Upper lobe of left lung (tissue), 6 donors: ENCODE results near the gene STXBP5L. TPM values are rescaled to one million over a fixed set of nuclear protein-coding genes. Genes with fewer than 3 reads are reported as not detected.
"Not testable (repeated sequence)": the region's sequence is repeated elsewhere in the genome, so short reads cannot be mapped to it uniquely, and the experiment has no call there.

ENCODE experiments used
- ATAC-seq, 2 donors: fragments of 200-7000 bp; cut with Tn5 transposase; one replicate each; pipeline ENCODE4 v1.9.1; 2022; ENCODE audit warnings: mild to moderate bottlenecking in 2 of 2, moderate library complexity in 2 of 2; ENCODE audit not compliant: low FRiP score in 2 of 2
- DNase-seq, 2 donors: peaks; one replicate each; pipeline ENCODE4 v3.0.0-alpha.2; 2019 to 2020
- H3K27ac ChIP-seq, 4 donors: fragments of 200-600 bp; sonication (generic); one replicate each; pipeline ENCODE4 v1.5.1; 2016 to 2019
- H3K27me3 ChIP-seq, 4 donors: fragments of 200-600 bp; sonication (generic); one replicate each; pipeline ENCODE4 v1.5.1; 2017 to 2019
- H3K36me3 ChIP-seq, 4 donors: fragments of 200-600 bp; sonication (generic); one replicate each; pipeline ENCODE4 v1.5.1; 2016 to 2019
- H3K4me1 ChIP-seq, 4 donors: fragments of 200-600 bp; sonication (generic); one replicate each; pipeline ENCODE4 v1.5.1; 2018 to 2019
- H3K4me3 ChIP-seq, 4 donors: fragments of 200-600 bp; sonication (generic); one replicate each; pipeline ENCODE4 v1.5.1; 2017 to 2019; ENCODE audit warnings: mild to moderate bottlenecking in 2 of 4, moderate library complexity in 1 of 4
- H3K9me3 ChIP-seq, 4 donors: fragments of 200-600 bp; sonication (generic); one replicate each; pipeline ENCODE4 v1.5.1; 2018 to 2019
- EP300 ChIP-seq, 4 donors: sonication (generic); formaldehyde crosslinking; IDR thresholded peaks; one replicate each; pipeline ENCODE4 v1.5.1; 2017; ENCODE audit warnings: antibody characterized with exemption in 4 of 4, control low read depth in 2 of 4
- POLR2A ChIP-seq, 4 donors: fragments of 450-650 bp; IDR thresholded peaks; one replicate each; pipeline ENCODE4 v1.5.1; 2016 to 2017; ENCODE audit warnings: antibody characterized with exemption in 4 of 4, mild to moderate bottlenecking in 2 of 4
- POLR2AphosphoS5 ChIP-seq, 2 donors: sonication (generic); formaldehyde crosslinking; IDR thresholded peaks; one replicate each; pipeline ENCODE4 v1.5.1; 2017; ENCODE audit warnings: antibody characterized with exemption in 2 of 2
- WGBS, 2 donors: methylation state at CpG; one replicate each; pipeline ENCODE4 v1.1.5; 2017 to 2018; 5-methylcytosine and 5-hydroxymethylcytosine counted together
- total RNA-seq, 6 donors: library from RNA; depleted of rRNA in 4 of 6; stranded (reverse); fragments of >200 nt in 4 of 6; gene quantifications; one replicate each; pipeline versions ENCODE4 v1.1.0 to v1.2.1, GENCODE V29; 2016 to 2021
- TF ChIP-seq, protein P1 (sequence below), 6 experiments: fragments of 450-650 bp in 4 of 6; fragments of 200-600 bp in 2 of 6; sonication (generic) in 2 of 6; IDR thresholded peaks; one replicate each; pipeline ENCODE4 v1.5.1; 2016 to 2019; ENCODE audit warnings: antibody characterized with exemption in 6 of 6
- donor health status: DM: no; HTN: no; CAD: no; lungs with moderate emphysema.
- donor health status: DM: no; HTN: yes; CAD: no; lungs with severe emphysema.

Gene STXBP5L
- total RNA-seq, 6 donors from 2014 or later = 0.07 TPM; not detected in 5

GRCh38 chr3:121072133-121072532 is 164.1 kb downstream of the STXBP5L start:
- Histone ChIP-seq H3K27ac (no peak overlapping the region), H3K36me3 (no peaks in the 10 kb centered on the region), H3K4me3 (no peak overlapping the region), H3K27me3 (no peaks in the 10 kb centered on the region), H3K4me1 (no peaks in the 10 kb centered on the region), H3K9me3 (no peaks in the 10 kb centered on the region)
- WGBS, 2 donors = 56 to 58% methylated on average over 5 to 6 of the region's 6 CpGs
- TF ChIP-seq, protein P1, sequence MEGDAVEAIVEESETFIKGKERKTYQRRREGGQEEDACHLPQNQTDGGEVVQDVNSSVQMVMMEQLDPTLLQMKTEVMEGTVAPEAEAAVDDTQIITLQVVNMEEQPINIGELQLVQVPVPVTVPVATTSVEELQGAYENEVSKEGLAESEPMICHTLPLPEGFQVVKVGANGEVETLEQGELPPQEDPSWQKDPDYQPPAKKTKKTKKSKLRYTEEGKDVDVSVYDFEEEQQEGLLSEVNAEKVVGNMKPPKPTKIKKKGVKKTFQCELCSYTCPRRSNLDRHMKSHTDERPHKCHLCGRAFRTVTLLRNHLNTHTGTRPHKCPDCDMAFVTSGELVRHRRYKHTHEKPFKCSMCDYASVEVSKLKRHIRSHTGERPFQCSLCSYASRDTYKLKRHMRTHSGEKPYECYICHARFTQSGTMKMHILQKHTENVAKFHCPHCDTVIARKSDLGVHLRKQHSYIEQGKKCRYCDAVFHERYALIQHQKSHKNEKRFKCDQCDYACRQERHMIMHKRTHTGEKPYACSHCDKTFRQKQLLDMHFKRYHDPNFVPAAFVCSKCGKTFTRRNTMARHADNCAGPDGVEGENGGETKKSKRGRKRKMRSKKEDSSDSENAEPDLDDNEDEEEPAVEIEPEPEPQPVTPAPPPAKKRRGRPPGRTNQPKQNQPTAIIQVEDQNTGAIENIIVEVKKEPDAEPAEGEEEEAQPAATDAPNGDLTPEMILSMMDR (IDR thresholded peaks at IDR 0.05) = no peak
- no peak for TF ChIP-seq POLR2AphosphoS5 (IDR thresholded peaks at IDR 0.05)
- no peak for TF ChIP-seq EP300 (IDR thresholded peaks at IDR 0.05)
- no peak for TF ChIP-seq POLR2A (IDR thresholded peaks at IDR 0.05)
- no peak for ATAC-seq
- no peak for DNase-seq

- Histone ChIP-seq H3K4me1 (no peaks in the 10 kb centered on the region), H3K27ac (no peak overlapping the region), H3K27me3 (no peaks in the 10 kb centered on the region), H3K36me3 (no peaks in the 10 kb centered on the region), H3K4me3 (no peak overlapping the region), H3K9me3 (no peaks in the 10 kb centered on the region)
- TF ChIP-seq, protein P1 (IDR thresholded peaks at IDR 0.05) = no peak
- no peak for TF ChIP-seq POLR2AphosphoS5 (IDR thresholded peaks at IDR 0.05)
- no peak for TF ChIP-seq EP300 (IDR thresholded peaks at IDR 0.05)
- TF ChIP-seq POLR2A (IDR thresholded peaks at IDR 0.05) = no peak
- 89 to 91% methylated on average over 7 of the region's 7 CpGs for WGBS, 2 donors
- DNase-seq (no peak), ATAC-seq (no peak)
Observed at GRCh38 chr3:121073011-121073410, 165.0 kb downstream of the STXBP5L start.

DNA sequence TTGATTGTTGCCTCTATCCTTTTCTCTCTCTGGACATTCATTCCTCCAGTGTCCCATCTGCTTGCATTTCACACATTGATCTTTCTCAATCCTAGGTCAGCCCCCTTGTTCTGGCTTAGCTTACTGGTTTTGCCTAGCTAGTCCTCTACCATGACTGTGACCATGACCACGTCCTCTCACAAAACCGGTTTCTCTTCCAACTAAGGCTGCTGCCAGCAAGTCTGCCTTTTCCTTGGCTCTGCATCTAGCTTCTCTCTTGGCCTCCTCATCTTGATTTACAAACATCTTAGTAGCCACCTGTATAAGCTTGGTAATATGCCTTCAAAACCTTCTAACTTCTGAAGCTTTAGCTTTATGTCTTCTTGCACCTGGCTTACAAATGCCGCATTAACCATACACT is 167.2 kb downstream of the STXBP5L start:
- DNase-seq (no peak), ATAC-seq (no peak)
- no peak overlapping the region for H3K4me3 ChIP-seq
- H3K9me3 ChIP-seq = peaks cover 0 to 4% (median 0%) of the 10 kb centered on the region in 4 donors
- no peak overlapping the region for H3K27ac ChIP-seq
- H3K27me3 ChIP-seq = no peaks in the 10 kb centered on the region
- H3K36me3 ChIP-seq = no peaks in the 10 kb centered on the region
- 91 to 98% methylated on average over 3 of the region's 3 CpGs for WGBS, 2 donors
- TF ChIP-seq, protein P1 (IDR thresholded peaks at IDR 0.05) = no peak
- TF ChIP-seq POLR2A (IDR thresholded peaks at IDR 0.05) (no peak), EP300 (IDR thresholded peaks at IDR 0.05) (no peak), POLR2AphosphoS5 (IDR thresholded peaks at IDR 0.05) (no peak)
- no peaks in the 10 kb centered on the region for H3K4me1 ChIP-seq

DNA sequence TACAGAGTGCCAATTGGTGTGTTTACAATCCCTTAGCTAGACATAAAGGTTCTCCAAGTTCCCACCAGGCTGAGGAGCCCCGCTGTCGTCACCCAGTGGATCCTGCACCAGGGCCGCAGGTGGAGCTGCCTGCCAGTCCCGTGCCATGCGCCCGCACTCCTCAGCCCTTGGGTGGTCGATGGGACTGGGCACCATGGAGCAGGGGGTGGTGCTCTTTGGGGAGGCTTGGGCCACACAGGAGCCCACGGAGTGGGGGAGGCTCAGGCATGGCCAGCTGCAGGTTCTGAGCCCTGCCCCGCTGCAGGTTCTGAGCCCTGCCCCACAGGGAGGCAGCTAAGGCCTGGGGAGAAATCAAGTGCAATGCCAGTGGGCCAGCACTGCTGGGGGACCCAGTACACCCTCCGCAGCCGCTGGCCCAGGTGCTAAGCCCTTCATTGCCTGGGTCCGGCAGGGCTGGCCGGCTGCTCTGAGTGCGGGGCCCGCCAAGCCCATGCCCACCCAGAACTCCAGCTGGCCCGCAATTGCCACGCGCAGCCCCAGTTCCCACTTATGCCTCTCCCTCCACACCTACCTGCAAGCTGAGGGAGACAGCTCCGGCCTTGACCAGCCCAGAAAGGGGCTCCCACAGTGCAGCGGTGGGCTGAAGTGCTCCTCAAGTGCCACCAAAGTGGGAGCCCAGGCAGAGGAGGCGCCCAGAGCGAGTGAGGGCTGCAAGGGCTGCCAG is 170.5 kb downstream of the STXBP5L start:
- H3K4me1 ChIP-seq, H3K27me3 ChIP-seq, ATAC-seq, H3K36me3 ChIP-seq, H3K27ac ChIP-seq, H3K4me3 ChIP-seq: not testable (repeated sequence)
- DNase-seq = peak in 1 of 2 donors; percentile 70
- 82 to 91% methylated on average over 9 to 13 of the region's 22 CpGs for WGBS, 2 donors
- peaks cover 0 to 18% (median 0%) of the 10 kb centered on the region in 4 donors for H3K9me3 ChIP-seq

- Histone ChIP-seq H3K4me3 (no peak overlapping the region), H3K9me3 (no peaks in the 10 kb centered on the region), H3K27me3 (no peaks in the 10 kb centered on the region), H3K4me1 (no peaks in the 10 kb centered on the region), H3K36me3 (no peaks in the 10 kb centered on the region), H3K27ac (no peak overlapping the region)
- no peak for TF ChIP-seq POLR2A (IDR thresholded peaks at IDR 0.05)
- TF ChIP-seq, protein P1 (IDR thresholded peaks at IDR 0.05) = no peak
- TF ChIP-seq EP300 (IDR thresholded peaks at IDR 0.05) = no peak
- no peak for ATAC-seq
- DNase-seq = no peak
- WGBS, 2 donors = 22 to 41% methylated on average over 3 to 4 of the region's 4 CpGs
Observed at GRCh38 chr3:121096953-121097352, 188.9 kb downstream of the STXBP5L start.

DNA sequence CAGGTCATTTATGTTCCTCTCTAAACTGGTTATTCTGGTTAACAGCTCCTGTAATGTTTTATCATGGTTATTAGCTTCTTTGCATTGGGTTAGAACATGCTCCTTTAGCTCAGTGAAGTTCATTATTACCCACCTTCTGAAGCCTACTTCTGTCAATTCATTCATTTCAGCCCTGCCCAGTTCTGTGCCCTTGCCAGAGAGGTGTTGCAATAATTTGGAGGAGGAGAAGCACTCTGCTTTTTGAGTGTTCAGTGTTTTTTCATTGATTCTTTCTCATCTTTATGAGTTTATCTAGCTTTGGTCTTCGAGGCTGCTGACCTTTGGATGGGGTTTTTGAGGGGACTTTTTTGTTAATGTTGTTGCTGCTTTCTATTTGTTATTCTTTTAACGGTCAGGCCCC is 203.1 kb downstream of the STXBP5L start:
- not testable (repeated sequence) for H3K9me3 ChIP-seq, H3K27me3 ChIP-seq, H3K4me3 ChIP-seq, ATAC-seq, DNase-seq, H3K36me3 ChIP-seq, H3K27ac ChIP-seq, H3K4me1 ChIP-seq
- WGBS, 2 donors = 51 to 57% methylated on average over 2 of the region's 2 CpGs
